Stimulated activated CD8-positive, alpha-beta memory T cell treated with anti-CD3 and anti-CD28 coated beads, Interleukin-12 subunit alpha, Interleukin-12 subunit beta, amount 100 ng/mL, for 4 hours (primary cell): Measurements from ENCODE around the gene CELF5.
"Not testable (repeated sequence)": the region's sequence is repeated elsewhere in the genome, so short reads cannot be mapped to it uniquely, and the experiment has no call there.

Source experiments
- DNase-seq: peaks from one replicate; pipeline ENCODE4 v3.0.0-alpha.2; 2020; ENCODE audit warnings: low read depth

CELF5 gene

GRCh38 chr19:3190470-3190770, 34.0 kb upstream of the CELF5 start:
- DNase-seq, result no peak

DNA sequence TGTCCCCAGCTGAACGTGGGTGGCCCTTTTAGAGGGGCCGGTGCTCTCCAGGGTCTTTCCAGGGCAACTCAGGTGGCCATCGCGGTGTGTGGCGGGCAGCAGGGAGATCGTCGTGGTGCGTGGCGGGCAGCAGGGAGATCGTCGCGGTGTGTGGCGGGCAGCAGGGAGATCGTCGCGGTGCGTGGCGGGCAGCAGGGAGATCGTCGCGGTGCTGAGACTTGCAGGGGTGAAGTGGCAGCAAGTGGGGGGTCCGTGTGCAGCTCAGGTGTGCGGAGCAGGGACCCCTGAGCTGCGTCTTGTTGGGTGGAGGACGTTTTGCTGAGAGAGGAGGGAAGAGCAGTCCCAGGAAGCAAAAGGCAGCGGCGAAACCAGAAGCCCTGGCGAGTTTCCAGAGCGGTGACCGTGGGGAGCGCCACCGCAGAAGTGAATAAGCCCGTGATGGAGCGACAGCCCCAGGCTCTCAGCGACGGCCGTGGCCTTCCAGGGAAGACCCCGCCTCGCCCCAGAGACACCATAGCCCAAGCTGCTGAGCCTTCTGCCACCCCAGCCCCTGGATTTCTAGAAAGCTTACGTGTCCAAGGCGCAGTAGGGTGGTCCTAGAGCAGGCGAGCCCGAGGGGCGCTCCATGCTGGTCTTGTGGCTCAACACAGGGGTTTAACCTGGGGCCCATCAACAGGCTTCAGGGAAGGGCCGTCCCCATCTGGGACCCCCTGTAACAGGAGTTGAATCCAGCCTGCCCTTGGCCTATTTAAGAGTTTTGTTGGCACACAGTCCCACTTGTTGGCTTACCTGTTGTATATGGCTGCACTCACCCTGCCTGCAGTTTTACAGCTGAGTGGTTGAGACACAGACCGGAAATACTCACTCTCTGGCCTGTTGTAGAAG, 33.3 kb upstream of the CELF5 start:
- DNase-seq, result no peak

GRCh38 chr19:3191806-3192104, 32.7 kb upstream of the CELF5 start:
- not testable (repeated sequence) for DNase-seq

DNA sequence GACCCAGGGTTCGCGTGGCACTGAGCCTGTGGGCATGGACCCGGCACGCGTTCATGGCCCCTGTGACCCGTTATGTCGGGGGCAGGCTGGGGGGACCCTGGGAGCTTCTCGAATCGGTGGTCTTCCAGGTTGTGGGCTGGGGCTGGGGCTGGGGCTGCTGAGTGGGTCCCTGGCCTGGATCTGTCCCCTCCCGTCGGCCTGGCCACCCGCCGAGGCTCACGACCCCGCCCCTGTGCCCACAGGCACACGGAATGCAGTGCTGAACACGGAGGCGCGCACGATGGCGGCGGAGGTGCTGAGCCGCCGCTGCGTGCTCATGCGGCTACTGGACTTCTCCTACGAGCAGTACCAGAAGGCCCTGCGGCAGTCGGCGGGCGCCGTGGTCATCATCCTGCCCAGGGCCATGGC, 32.2 kb upstream of the CELF5 start:
- no peak for DNase-seq

DNA sequence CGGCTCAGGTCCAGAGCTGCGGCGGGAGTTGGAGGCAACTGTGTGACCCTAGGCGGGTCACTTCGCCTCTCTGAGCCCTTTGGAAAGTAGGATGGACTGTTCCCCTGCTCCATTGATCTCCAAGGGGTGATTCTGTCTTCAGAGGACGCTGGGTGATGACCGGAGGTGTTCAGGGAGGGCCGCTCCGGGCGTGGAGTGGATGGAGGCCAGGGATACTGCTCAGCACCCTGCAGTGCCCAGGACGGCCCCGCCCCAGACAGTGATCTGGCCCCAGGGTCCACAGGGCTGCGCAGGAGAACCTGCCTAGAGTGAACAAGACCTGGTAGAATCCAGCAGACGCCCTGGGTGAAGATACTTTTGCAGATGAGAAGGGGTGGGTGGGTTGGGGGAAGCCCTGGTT, 31.8 kb upstream of the CELF5 start:
- DNase-seq, result no peak

GRCh38 chr19:3193256-3194105, 31.0 kb upstream of the CELF5 start:
- no peak for DNase-seq

GRCh38 chr19:3194106-3195087, 30.1 kb upstream of the CELF5 start:
- no peak for DNase-seq

DNA sequence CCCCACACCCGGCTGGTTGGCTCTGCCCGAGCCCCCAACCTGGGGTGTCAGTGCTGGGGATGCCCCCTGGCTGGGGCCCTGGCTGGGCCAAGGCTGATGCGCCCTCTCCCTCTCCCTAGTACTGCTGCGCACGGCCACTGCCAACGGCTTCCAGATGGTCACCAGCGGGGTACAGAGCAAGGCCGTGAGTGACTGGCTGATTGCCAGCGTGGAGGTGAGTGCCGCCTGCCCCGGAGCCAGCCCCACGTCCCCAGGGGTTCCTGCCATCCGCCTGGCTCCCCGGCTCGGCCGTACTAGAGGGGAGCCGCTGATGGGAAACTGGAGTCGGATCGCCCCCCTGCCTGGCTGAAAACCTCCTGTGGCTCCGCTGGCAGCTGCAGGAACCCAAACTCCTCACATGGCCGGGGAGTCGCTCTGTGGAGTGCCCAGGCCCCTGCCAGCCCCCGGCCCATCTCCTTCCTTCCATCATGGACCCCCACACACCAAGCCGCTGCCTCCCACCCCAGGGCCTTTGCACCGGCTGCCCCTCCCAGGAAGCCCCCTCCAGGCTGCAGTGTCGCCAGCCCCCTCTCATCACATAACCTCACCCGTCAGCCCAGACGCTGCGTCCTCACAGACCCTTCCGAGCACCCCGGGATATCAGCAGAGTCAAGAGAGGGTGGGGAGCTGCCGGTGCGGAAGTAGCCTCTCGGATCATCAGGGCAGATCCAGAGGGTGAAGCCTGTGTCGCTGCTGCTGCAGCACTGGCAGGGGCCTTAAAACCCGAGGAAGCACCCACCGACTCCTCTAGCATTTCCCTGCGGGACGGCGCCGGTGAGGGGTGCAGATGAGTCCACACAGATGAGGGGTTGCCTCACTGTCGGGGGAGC, 28.2 kb upstream of the CELF5 start:
- DNase-seq, result no peak

DNA sequence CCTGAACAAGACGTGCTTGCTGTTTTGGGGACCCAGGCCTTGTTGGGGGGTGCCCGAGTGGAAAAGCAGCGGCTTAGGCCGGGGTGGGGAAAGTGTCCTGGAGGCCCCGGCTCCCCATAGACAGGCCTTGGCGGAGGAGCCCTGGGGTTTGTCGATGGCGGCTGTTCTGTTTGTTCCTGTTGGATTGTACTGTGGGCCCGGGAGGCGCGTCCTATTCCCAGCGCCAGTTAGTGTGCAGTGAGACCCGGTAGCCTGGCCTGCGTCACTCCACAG, 27.6 kb upstream of the CELF5 start:
- DNase-seq, result no peak

GRCh38 chr19:3198901-3199700, 25.4 kb upstream of the CELF5 start:
- DNase-seq, result no peak

DNA sequence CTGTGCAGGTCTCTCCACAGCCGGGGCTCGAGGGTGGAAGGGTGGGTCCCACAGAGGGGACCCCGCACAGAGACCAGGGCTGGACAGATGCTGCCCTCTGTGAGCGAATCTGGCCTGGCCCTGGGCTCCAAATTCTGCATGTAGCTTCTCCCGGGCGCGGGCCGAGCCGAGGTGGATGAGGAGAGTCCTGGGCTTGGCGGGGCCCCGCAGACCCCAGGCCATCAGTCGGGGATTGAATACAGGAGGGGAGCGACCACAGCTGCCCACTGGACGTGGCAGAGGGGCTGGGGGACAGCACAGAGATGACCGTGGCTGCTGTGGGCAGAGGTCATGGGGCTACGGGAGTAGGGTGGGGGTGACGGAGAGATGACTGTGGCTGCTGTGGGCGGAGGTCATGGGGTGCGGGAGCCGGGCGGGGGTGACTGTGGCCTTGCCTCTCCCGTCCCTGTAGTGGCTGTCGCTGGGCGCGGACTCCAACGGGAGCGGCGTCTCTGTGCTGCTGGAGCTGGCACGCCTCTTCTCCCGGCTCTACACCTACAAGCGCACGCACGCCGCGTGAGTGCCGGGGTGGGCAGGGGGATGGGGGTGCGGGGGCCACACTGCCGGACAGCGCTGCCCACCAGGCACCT, 23.3 kb upstream of the CELF5 start:
- no peak for DNase-seq

GRCh38 chr19:3201911-3202310, 22.6 kb upstream of the CELF5 start:
- DNase-seq, result no peak

DNA sequence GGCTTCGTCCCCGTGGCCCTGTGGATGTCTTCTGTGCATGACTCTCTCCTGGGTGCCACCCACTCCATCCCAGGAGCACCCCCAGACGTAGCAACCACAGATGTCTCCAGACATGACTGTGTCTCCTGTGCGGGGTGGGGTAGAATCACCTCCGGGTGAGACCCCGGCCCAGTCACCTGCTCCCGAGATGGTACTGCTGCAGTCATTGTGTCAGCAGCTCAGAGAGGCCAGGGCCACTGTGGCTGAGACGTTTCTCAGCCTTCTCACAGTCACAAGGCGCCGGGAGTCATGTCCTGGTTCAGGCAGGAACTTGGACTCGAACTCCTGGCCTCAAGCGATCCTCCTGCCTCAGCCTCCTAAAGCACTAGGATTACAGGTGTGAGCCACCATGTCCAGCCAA, 22.1 kb upstream of the CELF5 start:
- DNase-seq, result no peak

DNA sequence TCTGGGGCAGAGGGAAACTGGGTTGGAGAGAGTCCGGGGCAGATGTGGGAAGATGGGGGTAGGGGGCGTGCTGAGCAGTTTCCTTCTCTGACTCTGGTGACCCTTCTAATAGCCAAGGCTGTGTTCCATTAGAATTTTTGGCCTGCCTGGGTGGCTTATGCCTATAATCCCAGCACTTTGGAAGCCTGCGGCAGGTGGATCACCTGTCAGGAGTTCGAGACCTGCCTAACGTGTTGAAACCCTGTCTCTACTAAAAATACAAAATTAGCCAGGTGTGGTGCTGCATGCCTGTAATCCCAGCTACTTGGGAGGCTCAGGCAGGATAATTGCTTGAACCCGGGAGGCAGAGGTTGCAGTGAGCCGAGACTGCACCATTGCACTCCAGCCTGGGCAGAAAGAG, 21.6 kb upstream of the CELF5 start:
- not testable (repeated sequence) for DNase-seq

DNA sequence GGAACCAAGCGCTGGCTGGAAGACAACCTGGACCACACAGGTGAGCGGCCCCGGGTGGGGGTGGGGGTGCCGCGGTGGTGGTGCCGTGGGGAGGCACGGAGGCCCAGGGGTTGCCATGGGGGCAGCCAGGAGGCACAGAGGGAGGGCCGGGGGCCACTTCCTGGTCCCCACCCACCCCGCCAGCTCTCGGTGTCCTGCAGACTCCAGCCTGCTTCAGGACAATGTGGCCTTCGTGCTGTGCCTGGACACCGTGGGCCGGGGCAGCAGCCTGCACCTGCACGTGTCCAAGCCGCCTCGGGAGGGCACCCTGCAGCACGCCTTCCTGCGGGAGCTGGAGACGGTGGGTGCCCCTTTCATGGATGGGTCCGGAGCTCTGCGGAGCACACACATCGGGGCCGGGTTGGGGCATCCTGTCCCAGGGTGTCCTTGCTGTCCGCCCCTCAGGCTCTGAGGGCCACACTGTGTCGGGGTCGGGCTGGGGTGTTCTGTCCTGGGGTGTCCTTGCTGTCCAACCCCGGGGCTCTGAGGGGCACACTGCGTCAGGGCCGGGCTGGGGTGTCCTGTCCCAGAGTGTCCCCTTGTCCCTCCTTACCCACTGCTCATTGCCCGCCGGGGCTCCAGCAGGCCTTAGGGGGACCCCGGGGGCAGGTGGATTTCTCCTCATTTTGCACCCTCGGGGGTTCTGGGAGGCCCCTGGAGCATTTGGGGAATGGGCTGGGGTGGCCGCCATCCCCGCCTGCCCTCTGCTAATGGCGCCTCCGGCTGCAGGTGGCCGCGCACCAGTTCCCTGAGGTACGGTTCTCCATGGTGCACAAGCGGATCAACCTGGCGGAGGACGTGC, 20.4 kb upstream of the CELF5 start:
- DNase-seq, result no peak

- no peak for DNase-seq
Measured at GRCh38 chr19:3204646-3205275, 19.7 kb upstream of the CELF5 start.

GRCh38 chr19:3206216-3206953, 18.1 kb upstream of the CELF5 start:
- DNase-seq, result no peak
